ENCODE data around the gene PLEKHN1.
A peak's percentile ranks its signal among the peaks of the same experiment; 100 is the strongest.

The PLEKHN1 gene, protein sequence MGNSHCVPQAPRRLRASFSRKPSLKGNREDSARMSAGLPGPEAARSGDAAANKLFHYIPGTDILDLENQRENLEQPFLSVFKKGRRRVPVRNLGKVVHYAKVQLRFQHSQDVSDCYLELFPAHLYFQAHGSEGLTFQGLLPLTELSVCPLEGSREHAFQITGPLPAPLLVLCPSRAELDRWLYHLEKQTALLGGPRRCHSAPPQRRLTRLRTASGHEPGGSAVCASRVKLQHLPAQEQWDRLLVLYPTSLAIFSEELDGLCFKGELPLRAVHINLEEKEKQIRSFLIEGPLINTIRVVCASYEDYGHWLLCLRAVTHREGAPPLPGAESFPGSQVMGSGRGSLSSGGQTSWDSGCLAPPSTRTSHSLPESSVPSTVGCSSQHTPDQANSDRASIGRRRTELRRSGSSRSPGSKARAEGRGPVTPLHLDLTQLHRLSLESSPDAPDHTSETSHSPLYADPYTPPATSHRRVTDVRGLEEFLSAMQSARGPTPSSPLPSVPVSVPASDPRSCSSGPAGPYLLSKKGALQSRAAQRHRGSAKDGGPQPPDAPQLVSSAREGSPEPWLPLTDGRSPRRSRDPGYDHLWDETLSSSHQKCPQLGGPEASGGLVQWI

DNA sequence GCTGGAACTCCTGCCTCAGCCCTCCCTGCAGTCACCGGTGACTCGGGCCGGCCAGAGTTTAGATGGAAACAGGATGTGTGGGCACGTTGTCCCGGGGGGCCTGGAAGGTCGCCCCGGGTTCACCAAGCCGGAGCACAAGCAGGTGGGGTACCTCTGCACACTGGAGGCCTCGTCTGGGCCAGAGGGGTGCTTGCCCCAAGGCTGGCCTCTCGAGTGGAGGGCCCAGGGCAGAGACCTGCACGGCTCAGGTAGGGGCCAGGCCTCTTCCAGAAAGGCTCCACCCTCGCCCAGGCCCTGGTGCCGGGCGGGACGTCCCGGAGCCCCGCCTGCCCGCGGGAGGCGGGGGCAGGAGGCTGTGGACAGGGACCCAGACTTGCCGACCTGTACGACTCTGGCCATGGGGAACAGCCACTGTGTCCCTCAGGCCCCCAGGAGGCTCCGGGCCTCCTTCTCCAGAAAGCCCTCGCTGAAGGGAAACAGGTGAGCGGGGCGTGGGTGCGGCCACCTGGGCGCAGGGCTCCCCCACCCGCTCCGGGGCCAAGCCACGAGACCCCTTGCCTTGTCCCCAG lies at the start of gene PLEKHN1:
PLEKHN1 (plus strand) TSS at position 348 of the 569 bp plus-strand sequence; CDS start at position 398, 50 bp downstream.
- Histone ChIP-seq H3K9me3 (ENCODE audit: control insufficient read depth, low read length) (no peaks in the 10 kb centered on the region), H3K4me3 (ENCODE audit: low read length) (peak within 1 kb of the TSS; percentile 46), H3K4me1 (ENCODE audit: control insufficient read depth, insufficient read depth, low read length) (peaks cover 26% of the 10 kb centered on the region), H3K27me3 (ENCODE audit: control insufficient read depth, insufficient read depth, low read length) (peaks cover 16% of the 10 kb centered on the region), H3K9ac (ENCODE audit: low read length) (peak within 1 kb of the TSS; percentile 49), H3K36me3 (ENCODE audit: control insufficient read depth, insufficient read depth, low read length) (no peaks in the 10 kb centered on the region)

DNA sequence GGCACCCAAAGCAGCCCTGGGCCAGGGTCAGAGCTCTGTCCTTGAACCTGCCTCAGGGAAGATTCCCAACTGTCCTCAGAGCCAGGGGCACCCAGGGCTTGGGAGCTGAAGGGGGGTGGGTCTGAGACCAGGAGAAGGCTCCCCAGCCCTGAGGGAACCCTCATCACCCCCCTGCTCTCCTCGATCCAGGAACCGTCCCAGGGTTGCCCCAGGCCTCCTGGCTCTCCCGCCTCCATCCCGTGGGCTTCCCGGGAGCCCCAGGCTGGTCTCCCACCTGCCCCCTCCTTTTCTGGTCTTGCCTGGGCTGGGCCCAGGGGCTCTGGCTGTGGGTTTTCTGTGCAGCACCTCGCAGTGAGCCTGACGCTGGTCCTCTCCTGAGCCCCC lies 49.2 kb upstream of the PLEKHN1 start:
- Histone ChIP-seq H3K4me1 (ENCODE audit: control insufficient read depth, insufficient read depth, low read length) (peaks cover 38% of the 10 kb centered on the region), H3K9me3 (ENCODE audit: control insufficient read depth, low read length) (no peaks in the 10 kb centered on the region), H3K36me3 (ENCODE audit: control insufficient read depth, insufficient read depth, low read length) (no peaks in the 10 kb centered on the region), H3K4me3 (ENCODE audit: low read length) (no peak overlapping the region), H3K9ac (ENCODE audit: low read length) (no peak overlapping the region), H3K27me3 (ENCODE audit: control insufficient read depth, insufficient read depth, low read length) (peaks cover 93% of the 10 kb centered on the region)

DNA sequence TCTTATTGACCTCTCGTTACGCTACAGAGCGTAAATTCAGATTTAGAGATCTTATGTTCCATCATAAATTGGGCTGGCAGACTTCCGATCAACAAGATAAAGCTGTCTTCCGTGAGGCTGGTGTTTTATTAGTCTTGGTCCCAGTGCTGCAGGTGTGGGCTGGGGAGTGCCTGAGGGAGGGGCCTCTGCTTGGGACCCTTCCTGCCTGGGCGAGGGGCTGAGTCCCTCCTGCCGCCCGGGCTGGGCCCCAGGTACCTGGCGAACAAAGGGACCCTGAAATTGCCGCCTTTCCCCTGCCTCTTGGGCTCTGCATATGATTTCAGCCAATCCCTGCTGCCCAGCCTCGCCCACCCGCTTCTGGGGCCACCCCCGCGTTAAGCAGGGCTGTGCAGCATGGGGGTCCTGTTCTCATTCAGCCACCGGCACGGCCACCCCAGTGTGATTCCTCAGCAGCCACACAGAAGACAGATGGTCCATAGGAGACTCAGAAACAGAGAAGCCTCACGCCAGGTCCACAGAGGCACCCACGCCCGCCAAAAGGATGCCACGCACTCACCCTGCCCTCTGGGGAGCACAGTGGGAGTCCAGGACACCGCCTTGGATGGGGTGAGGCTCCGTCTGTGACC lies 48.7 kb upstream of the PLEKHN1 start:
- Histone ChIP-seq H3K36me3 (ENCODE audit: control insufficient read depth, insufficient read depth, low read length) (no peaks in the 10 kb centered on the region), H3K4me1 (ENCODE audit: control insufficient read depth, insufficient read depth, low read length) (peaks cover 38% of the 10 kb centered on the region), H3K9ac (ENCODE audit: low read length) (no peak overlapping the region), H3K27me3 (ENCODE audit: control insufficient read depth, insufficient read depth, low read length) (peaks cover 93% of the 10 kb centered on the region), H3K9me3 (ENCODE audit: control insufficient read depth, low read length) (no peaks in the 10 kb centered on the region), H3K4me3 (ENCODE audit: low read length) (no peak overlapping the region)

DNA sequence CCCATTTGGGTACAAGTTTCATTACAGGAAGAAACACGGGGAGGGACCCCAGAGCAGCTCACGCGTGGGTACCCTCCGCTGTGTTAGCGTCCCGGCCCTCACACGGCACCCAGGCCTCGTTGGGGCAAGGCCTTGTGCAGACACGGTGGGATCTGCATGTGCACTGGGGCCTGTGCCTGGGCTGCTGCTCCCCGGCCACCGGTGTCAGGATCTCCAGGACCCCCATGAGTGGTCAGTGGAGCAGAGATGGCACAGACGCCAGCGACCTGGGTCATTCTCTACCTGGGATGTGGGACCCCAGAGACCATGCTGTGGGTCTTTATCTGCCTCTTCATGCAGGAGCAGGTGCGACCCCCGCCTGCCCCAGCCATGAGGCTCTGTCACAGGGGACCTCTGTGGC lies 47.9 kb upstream of the PLEKHN1 start:
- Histone ChIP-seq H3K4me3 (ENCODE audit: low read length) (no peak overlapping the region), H3K36me3 (ENCODE audit: control insufficient read depth, insufficient read depth, low read length) (no peaks in the 10 kb centered on the region), H3K4me1 (ENCODE audit: control insufficient read depth, insufficient read depth, low read length) (peaks cover 43% of the 10 kb centered on the region), H3K9ac (ENCODE audit: low read length) (no peak overlapping the region), H3K9me3 (ENCODE audit: control insufficient read depth, low read length) (no peaks in the 10 kb centered on the region), H3K27me3 (ENCODE audit: control insufficient read depth, insufficient read depth, low read length) (peaks cover 95% of the 10 kb centered on the region)

DNA sequence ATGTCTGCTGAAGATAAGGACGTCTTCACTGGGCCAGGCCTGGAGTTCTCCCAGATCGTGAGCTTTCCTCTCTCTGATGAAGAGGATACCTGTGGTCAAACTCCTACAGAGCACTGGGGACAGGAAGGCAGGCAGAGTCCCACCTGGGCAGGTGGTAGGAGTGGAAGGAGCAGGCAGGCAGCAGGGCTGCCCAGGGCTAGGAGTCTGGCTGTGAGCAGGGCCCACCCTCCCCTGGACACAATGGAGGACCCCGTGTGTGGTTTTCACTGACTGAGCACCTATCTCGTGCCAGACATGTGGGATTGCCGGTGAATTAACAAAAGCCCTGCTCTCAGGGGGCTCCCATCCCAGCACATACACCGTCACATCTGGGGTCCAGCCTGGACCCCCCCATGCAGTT lies 47.4 kb upstream of the PLEKHN1 start:
- Histone ChIP-seq H3K4me3 (ENCODE audit: low read length) (no peak overlapping the region), H3K27me3 (ENCODE audit: control insufficient read depth, insufficient read depth, low read length) (peaks cover 92% of the 10 kb centered on the region), H3K9me3 (ENCODE audit: control insufficient read depth, low read length) (no peaks in the 10 kb centered on the region), H3K9ac (ENCODE audit: low read length) (no peak overlapping the region), H3K36me3 (ENCODE audit: control insufficient read depth, insufficient read depth, low read length) (no peaks in the 10 kb centered on the region), H3K4me1 (ENCODE audit: control insufficient read depth, insufficient read depth, low read length) (peaks cover 46% of the 10 kb centered on the region)

DNA sequence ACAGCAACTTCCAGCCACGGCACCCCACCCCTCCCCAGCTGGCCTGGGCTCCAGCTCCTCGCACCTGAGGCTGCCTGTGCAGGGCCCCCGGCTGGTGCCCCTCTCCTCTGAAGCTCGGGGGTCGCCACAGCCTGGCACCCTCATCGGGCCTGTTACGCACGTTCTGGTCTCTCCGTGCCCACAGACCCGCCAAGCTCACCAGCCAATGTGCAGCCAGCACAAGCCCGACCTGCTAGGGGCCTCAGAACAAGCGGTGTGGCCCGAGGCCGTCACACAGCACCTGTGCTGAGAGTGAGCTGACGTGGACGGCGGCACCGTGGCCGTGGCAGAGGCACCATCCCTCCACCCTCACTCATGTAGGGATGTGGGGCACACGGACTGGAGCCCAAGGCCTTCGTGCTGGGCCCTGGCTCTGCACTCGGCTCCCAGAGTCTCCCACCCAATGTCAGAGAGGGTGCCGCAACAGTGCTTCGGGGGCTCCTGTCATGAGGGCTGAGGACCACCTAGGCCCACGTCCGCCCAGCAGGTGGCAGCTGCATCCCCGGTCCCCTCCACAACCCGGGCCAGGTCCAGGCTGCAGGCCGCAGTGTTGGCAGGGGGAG lies 46.9 kb upstream of the PLEKHN1 start:
- H3K4me3 ChIP-seq (ENCODE audit: low read length), result no peak overlapping the region
- peaks cover 88% of the 10 kb centered on the region for H3K27me3 ChIP-seq (ENCODE audit: control insufficient read depth, insufficient read depth, low read length)
- H3K9ac ChIP-seq (ENCODE audit: low read length), result no peak overlapping the region
- no peaks in the 10 kb centered on the region for H3K36me3 ChIP-seq (ENCODE audit: control insufficient read depth, insufficient read depth, low read length)
- no peaks in the 10 kb centered on the region for H3K9me3 ChIP-seq (ENCODE audit: control insufficient read depth, low read length)
- peaks cover 46% of the 10 kb centered on the region for H3K4me1 ChIP-seq (ENCODE audit: control insufficient read depth, insufficient read depth, low read length)

DNA sequence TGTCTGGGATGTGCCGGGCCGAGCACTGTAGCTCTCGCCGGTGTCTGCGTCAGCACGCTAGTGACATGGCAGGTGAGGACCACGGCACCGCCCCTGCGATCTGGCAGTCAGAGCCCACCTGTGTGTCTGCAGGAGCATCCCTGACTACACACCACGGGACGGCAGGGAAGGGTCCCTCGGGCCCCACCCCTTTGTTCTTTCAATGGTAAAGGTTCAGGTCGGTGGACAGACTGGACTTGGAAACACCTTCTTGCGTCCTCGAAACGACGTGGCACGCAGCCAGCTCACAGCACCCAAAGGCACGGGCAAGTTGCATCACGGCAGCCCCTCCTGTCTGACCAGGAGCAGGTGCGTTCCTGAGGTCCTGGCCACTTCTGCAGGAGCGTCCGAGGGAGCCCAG lies 46.3 kb upstream of the PLEKHN1 start:
- Histone ChIP-seq H3K4me1 (ENCODE audit: control insufficient read depth, insufficient read depth, low read length) (peaks cover 52% of the 10 kb centered on the region), H3K4me3 (ENCODE audit: low read length) (no peak overlapping the region), H3K27me3 (ENCODE audit: control insufficient read depth, insufficient read depth, low read length) (peaks cover 90% of the 10 kb centered on the region), H3K9ac (ENCODE audit: low read length) (no peak overlapping the region), H3K9me3 (ENCODE audit: control insufficient read depth, low read length) (no peaks in the 10 kb centered on the region), H3K36me3 (ENCODE audit: control insufficient read depth, insufficient read depth, low read length) (no peaks in the 10 kb centered on the region)

DNA sequence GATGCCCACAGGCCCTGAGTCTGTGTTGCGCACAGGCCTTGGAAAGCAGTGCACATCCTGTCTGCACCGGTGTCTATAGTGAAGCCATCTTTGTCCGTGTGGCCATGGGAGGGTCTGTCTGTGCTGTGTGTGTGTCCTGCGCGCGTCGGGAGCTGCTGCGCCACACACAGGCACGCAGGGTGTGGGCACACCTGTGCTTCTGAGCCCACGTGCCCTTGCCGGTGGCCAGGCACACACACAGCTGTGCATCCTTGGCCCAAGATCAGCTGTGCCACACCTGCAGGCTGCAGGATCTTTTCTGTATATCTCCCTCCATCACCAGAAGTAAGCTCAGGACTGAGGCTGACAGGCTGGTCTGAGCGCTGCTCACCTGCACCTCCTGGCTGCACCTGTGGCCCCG lies 45.8 kb upstream of the PLEKHN1 start:
- Histone ChIP-seq H3K4me1 (ENCODE audit: control insufficient read depth, insufficient read depth, low read length) (peaks cover 52% of the 10 kb centered on the region), H3K36me3 (ENCODE audit: control insufficient read depth, insufficient read depth, low read length) (no peaks in the 10 kb centered on the region), H3K9ac (ENCODE audit: low read length) (no peak overlapping the region), H3K4me3 (ENCODE audit: low read length) (no peak overlapping the region), H3K27me3 (ENCODE audit: control insufficient read depth, insufficient read depth, low read length) (peaks cover 90% of the 10 kb centered on the region), H3K9me3 (ENCODE audit: control insufficient read depth, low read length) (no peaks in the 10 kb centered on the region)

DNA sequence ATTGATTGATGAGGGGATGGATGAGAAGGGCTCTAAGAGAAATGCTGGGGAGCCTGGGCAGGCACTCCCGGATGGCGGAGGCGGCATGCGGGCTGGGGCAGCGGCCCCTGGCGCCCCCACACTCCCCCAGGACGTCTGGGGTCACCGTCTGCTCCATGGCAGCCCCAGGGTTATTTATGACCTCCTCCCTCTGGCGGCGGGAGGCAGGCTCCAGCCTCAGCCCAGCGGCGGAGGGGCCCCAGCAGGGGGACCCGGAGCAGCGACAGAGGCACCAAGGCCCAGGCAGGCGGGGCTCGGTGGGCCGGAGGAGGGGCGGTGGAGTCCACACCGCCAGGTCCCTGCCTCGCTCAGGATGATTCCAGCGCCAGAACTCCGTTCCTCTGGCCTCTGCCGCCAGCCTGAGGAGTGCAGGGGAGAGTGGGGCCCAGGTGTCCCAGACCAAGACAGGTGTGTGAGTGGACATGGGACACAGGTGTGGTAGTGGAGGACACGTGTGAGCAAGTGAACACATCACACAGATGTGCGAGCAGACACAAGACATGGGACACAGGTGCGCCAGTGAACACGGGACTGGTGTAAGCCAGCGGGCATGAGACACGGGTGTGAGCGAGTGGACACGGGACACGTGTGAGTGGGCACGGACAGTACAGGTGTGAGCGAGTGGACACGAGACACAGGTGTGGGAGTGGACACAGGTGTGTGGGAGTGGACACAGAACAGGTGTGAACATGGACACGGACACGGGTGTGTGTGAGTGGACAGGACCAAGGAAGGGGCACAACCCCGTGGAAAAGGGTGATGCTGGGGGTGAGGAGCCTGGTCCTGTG lies 45.1 kb upstream of the PLEKHN1 start:
- H3K4me3 ChIP-seq (ENCODE audit: low read length), result no peak overlapping the region
- H3K4me1 ChIP-seq (ENCODE audit: control insufficient read depth, insufficient read depth, low read length), result peaks cover 50% of the 10 kb centered on the region

DNA sequence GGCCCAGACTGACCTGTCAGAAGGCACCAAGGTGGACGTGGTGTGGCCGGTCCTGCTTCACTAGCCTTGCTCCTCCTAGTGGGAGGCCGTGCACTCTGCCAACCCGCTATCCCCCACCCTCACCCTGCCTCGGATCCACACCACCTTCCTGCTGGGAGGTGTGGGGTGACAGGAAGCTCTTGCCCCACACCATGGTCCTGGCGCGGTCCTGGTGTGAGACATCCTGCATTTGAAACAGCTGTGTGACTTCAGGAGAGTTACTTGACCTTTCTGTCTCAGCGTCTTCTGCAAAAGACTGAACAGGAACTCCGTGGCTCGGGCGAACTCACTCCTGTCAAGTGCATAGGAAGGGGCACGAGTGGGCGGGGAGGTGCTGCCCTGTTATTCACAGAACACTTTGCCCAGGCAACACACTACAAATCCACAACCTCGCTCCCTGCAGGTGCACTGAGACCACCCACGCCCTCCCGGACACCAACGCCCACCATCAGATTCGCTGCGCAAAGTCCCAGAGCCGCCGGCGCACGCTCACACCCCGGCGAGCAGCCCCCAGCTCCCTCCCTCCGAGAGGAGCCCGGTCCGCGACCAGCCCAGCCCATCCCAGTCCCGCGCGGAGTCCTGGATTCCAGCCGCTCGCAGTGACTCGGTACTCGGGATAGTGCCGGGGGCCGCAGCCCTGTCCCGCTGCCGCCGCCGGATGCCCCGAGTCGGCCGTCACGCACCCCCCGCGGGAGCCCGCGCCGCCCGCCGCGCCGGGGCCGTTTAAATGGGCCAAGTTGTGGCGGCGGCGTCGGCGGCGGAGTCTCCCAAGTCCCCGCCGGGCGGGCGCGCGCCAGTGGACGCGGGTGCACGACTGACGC lies 42.9 kb upstream of the PLEKHN1 start, which contains the start of gene SAMD11:
SAMD11 (plus strand) TSS at position 793 of the 860 bp plus-strand sequence. CDS start 509 bp downstream, outside the sequence.
- no peaks in the 10 kb centered on the region for H3K9me3 ChIP-seq (ENCODE audit: control insufficient read depth, low read length)
- no peaks in the 10 kb centered on the region for H3K36me3 ChIP-seq (ENCODE audit: control insufficient read depth, insufficient read depth, low read length)
- H3K27me3 ChIP-seq (ENCODE audit: control insufficient read depth, insufficient read depth, low read length), result peaks cover 89% of the 10 kb centered on the region
- peaks cover 37% of the 10 kb centered on the region for H3K4me1 ChIP-seq (ENCODE audit: control insufficient read depth, insufficient read depth, low read length)
- H3K9ac ChIP-seq (ENCODE audit: low read length), result no peak within 1 kb of the TSS
- H3K4me3 ChIP-seq (ENCODE audit: low read length), result no peak within 1 kb of the TSS

More for the DNA sequence above, 45.1 kb upstream of the PLEKHN1 start:
- Histone ChIP-seq H3K9me3 (ENCODE audit: control insufficient read depth, low read length) (no peaks in the 10 kb centered on the region), H3K9ac (ENCODE audit: low read length) (no peak overlapping the region), H3K36me3 (ENCODE audit: control insufficient read depth, insufficient read depth, low read length) (no peaks in the 10 kb centered on the region), H3K27me3 (ENCODE audit: control insufficient read depth, insufficient read depth, low read length) (peaks cover 90% of the 10 kb centered on the region)

Measured in mucosa of stomach (tissue), 1 donor.